CD4-positive, alpha-beta memory T cell (primary cell): Measurements from ENCODE around the gene DAZAP1. TPM values are rescaled to one million over a fixed set of nuclear protein-coding genes. Genes with fewer than 3 reads are reported as not detected.

Experiments
- CTCF ChIA-PET: fragments of 350-600 bp; sonication (Branson Sonifier 250); formaldehyde crosslinking; loops from one replicate; lab custom pipeline; 2021; ENCODE audit warnings: inconsistent platforms; ENCODE audit not compliant: partially characterized antibody; lab: Charles Lee
- POLR2A ChIA-PET: fragments of 350-600 bp; sonication (Branson Sonifier 250); formaldehyde crosslinking; loops from one replicate; lab custom pipeline; 2021; ENCODE audit not compliant: partially characterized antibody; lab: Charles Lee
- DNase-seq, 5 donors: peaks; one replicate each; pipeline versions ENCODE4 v3.0.0 to v3.0.0-alpha.2; 2020 to 2022; ENCODE audit warnings: mixed read lengths in 1 of 5
- H3K27ac ChIP-seq: one replicate; pipeline ENCODE4 v1.7.0; 2013; ENCODE audit warnings: low read depth, low read length
- H3K27me3 ChIP-seq: 2 replicates; pipeline ENCODE4 v1.7.0; 2013; ENCODE audit warnings: mild to moderate bottlenecking, low read length, moderate library complexity; ENCODE audit not compliant: insufficient read depth
- H3K36me3 ChIP-seq: 2 replicates; pipeline ENCODE4 v1.7.0; 2013; ENCODE audit warnings: mild to moderate bottlenecking, low read length, moderate library complexity; ENCODE audit not compliant: insufficient read depth
- H3K4me1 ChIP-seq: 2 replicates; pipeline ENCODE4 v1.7.0; 2013; ENCODE audit warnings: mild to moderate bottlenecking, low read length, moderate library complexity; ENCODE audit not compliant: insufficient read depth
- H3K4me3 ChIP-seq, 2 donors: one replicate each; pipeline ENCODE4 v1.7.0; 2013; ENCODE audit warnings: low read length in 2 of 2, mild to moderate bottlenecking in 1 of 2
- H3K9me3 ChIP-seq, 2 donors: one replicate each; pipeline ENCODE4 v1.7.0; 2013; ENCODE audit warnings: low read length in 2 of 2, control low read depth in 1 of 2; ENCODE audit not compliant: control insufficient read depth in 1 of 2
- H3K27ac Mint-ChIP-seq, 7 donors: one replicate each; pipeline ENCODE4 v1.8.0; 2020 to 2021; ENCODE audit warnings: mixed read lengths in 7 of 7, mild to moderate bottlenecking in 6 of 7, inconsistent platforms in 3 of 7, moderate library complexity in 3 of 7
- H3K27me3 Mint-ChIP-seq, 2 donors: one replicate each; pipeline ENCODE4 v1.8.0; 2020 to 2021; ENCODE audit warnings: mixed read lengths in 2 of 2
- H3K36me3 Mint-ChIP-seq, 2 donors: one replicate each; pipeline ENCODE4 v1.8.0; 2020 to 2021; ENCODE audit warnings: mixed read lengths in 2 of 2, inconsistent platforms in 1 of 2, mild to moderate bottlenecking in 1 of 2
- H3K4me1 Mint-ChIP-seq, 4 donors: one replicate each; pipeline ENCODE4 v1.8.0; 2020 to 2021; ENCODE audit warnings: mixed read lengths in 4 of 4, mild to moderate bottlenecking in 1 of 4
- H3K4me3 Mint-ChIP-seq, 8 donors: one replicate each; pipeline ENCODE4 v1.8.0; 2020 to 2021; ENCODE audit warnings: mixed read lengths in 8 of 8, mild to moderate bottlenecking in 7 of 8, moderate library complexity in 6 of 8, inconsistent platforms in 3 of 8
- H3K9me3 Mint-ChIP-seq, 8 donors: one replicate each; pipeline ENCODE4 v1.8.0; 2020 to 2021; ENCODE audit warnings: mixed read lengths in 8 of 8, mild to moderate bottlenecking in 5 of 8, inconsistent platforms in 3 of 8, moderate library complexity in 1 of 8
- intact Hi-C: fragments of 100-400 bp; cut with micrococcal nuclease; formaldehyde crosslinking; loops from one replicate; pipeline ENCODE4 v1.15.1; 2023
- polyA plus RNA-seq, 2 donors: library from polyadenylated mRNA; unstranded; fragments of 300-500 nt; fragmentation: Illumina TruSeq; gene quantifications; one replicate each; pipeline ENCODE4 v1.2.3, GENCODE V29; 2021
- total RNA-seq, 2 experiments: library from RNA; stranded (reverse); gene quantifications; one replicate each; pipeline ENCODE4 v1.2.3, GENCODE V29; 2021

Gene DAZAP1
- total and polyA plus RNA-seq, 4 experiments from 2014 or later, result 2.5 to 152 (median 76.1) TPM

- H3K4me1 Mint-ChIP-seq, result peaks cover 27 to 65% (median 54%) of the 10 kb centered on the region in 4 donors
- no peaks in the 10 kb centered on the region for H3K27me3 Mint-ChIP-seq
- DNase-seq, result no peak
- peak overlapping the region; percentile 91 to 96 (median 94) for H3K4me3 Mint-ChIP-seq
- Histone ChIP-seq H3K36me3 (peaks cover 25% of the 10 kb centered on the region), H3K27me3 (no peaks in the 10 kb centered on the region), H3K27ac (peak overlapping the region; percentile 88), H3K4me1 (peaks cover 62% of the 10 kb centered on the region), H3K4me3 (peak overlapping the region; percentile 75 to 91), H3K9me3 (no peaks in the 10 kb centered on the region)
- POLR2A ChIA-PET, result interaction anchor here (1.0 to 2.8 kb wide), 10 partner anchors 9 to 140 kb away, joined by 3 to 18 read pairs (median 4); partner anchors contain the start of genes CIRBP, FAM174C and REEP6
- H3K27ac Mint-ChIP-seq, result peak overlapping the region; percentile 90 to 96 (median 94)
- no peaks in the 10 kb centered on the region for H3K9me3 Mint-ChIP-seq
- CTCF ChIA-PET, result interaction anchor here (1.0 to 1.4 kb wide), 3 partner anchors 28 to 62 kb away, joined by 3 to 9 read pairs (median 4); no protein-coding TSS in a partner anchor
- intact Hi-C loops, result loop anchor here (5.0 kb wide), 1 partner anchor 157 kb away; no protein-coding TSS in a partner anchor
- peaks cover 4 to 24% of the 10 kb centered on the region in 2 donors for H3K36me3 Mint-ChIP-seq
Measured at GRCh38 chr19:1409204-1410005, 2.0 kb downstream of the DAZAP1 start.

- no peak for DNase-seq
- Mint-ChIP-seq H3K27me3 (no peaks in the 10 kb centered on the region), H3K4me3 (peak overlapping the region; percentile 48 to 96 (median 86)), H3K27ac (peak overlapping the region; percentile 80 to 94 (median 89)), H3K36me3 (peaks cover 4 to 29% of the 10 kb centered on the region in 2 donors), H3K9me3 (no peaks in the 10 kb centered on the region), H3K4me1 (peaks cover 32 to 71% (median 59%) of the 10 kb centered on the region in 4 donors)
- intact Hi-C loops, result no loop called here
- Histone ChIP-seq H3K27ac (peak overlapping the region; percentile 88), H3K4me1 (peaks cover 69% of the 10 kb centered on the region), H3K27me3 (no peaks in the 10 kb centered on the region), H3K36me3 (peaks cover 25% of the 10 kb centered on the region), H3K9me3 (no peaks in the 10 kb centered on the region), H3K4me3 (no peak overlapping the region)
- CTCF ChIA-PET, result interaction anchor here (1.2 to 1.4 kb wide), 2 partner anchors 27 to 35 kb away, joined by 4 to 9 read pairs; no protein-coding TSS in a partner anchor
- POLR2A ChIA-PET, result interaction anchor here (2.1 to 2.8 kb wide), 3 partner anchors 8 to 141 kb away, joined by 10 to 18 read pairs (median 12); partner anchors contain the start of gene CIRBP
Measured at GRCh38 chr19:1410136-1410786, 2.9 kb downstream of the DAZAP1 start.

GRCh38 chr19:1410789-1411188, 3.4 kb downstream of the DAZAP1 start:
- no peaks in the 10 kb centered on the region for H3K9me3 Mint-ChIP-seq
- no peak overlapping the region for H3K4me3 ChIP-seq
- no peaks in the 10 kb centered on the region for H3K27me3 Mint-ChIP-seq
- peaks cover 74% of the 10 kb centered on the region for H3K4me1 ChIP-seq
- CTCF ChIA-PET, result interaction anchor here (1.2 to 1.4 kb wide), 2 partner anchors 26 to 35 kb away, joined by 4 to 9 read pairs; no protein-coding TSS in a partner anchor
- POLR2A ChIA-PET, result interaction anchor here (2.8 kb wide), 1 partner anchor 141 kb away, joined by 18 read pairs; the partner anchor contains the start of gene CIRBP
- intact Hi-C loops, result no loop called here
- no peaks in the 10 kb centered on the region for H3K27me3 ChIP-seq
- H3K4me1 Mint-ChIP-seq, result peaks cover 36 to 77% (median 64%) of the 10 kb centered on the region in 4 donors
- peak overlapping the region in 7 of 8 donors; percentile 79 to 96 (median 92) for H3K4me3 Mint-ChIP-seq
- peaks cover 25% of the 10 kb centered on the region for H3K36me3 ChIP-seq
- H3K9me3 ChIP-seq, result no peaks in the 10 kb centered on the region
- peak overlapping the region; percentile 88 for H3K27ac ChIP-seq
- H3K36me3 Mint-ChIP-seq, result peaks cover 4 to 33% of the 10 kb centered on the region in 2 donors
- H3K27ac Mint-ChIP-seq, result peak overlapping the region; percentile 80 to 94 (median 89)
- no peak for DNase-seq

GRCh38 chr19:1411255-1412191, 4.1 kb downstream of the DAZAP1 start:
- Mint-ChIP-seq H3K4me1 (peaks cover 38 to 81% (median 67%) of the 10 kb centered on the region in 4 donors), H3K36me3 (peaks cover 4 to 34% of the 10 kb centered on the region in 2 donors), H3K9me3 (no peaks in the 10 kb centered on the region), H3K27me3 (no peaks in the 10 kb centered on the region), H3K27ac (peak overlapping the region; percentile 81 to 91 (median 89)), H3K4me3 (peak overlapping the region; percentile 59 to 96 (median 86))
- POLR2A ChIA-PET, result no interaction called here
- Histone ChIP-seq H3K27ac (peak overlapping the region; percentile 88), H3K27me3 (no peaks in the 10 kb centered on the region), H3K4me1 (peaks cover 77% of the 10 kb centered on the region), H3K36me3 (peaks cover 31% of the 10 kb centered on the region), H3K4me3 (no peak overlapping the region), H3K9me3 (no peaks in the 10 kb centered on the region)
- peak; percentile 28 to 67 (median 52) for DNase-seq
- intact Hi-C loops, result no loop called here
- CTCF ChIA-PET, result no interaction called here

DNA sequence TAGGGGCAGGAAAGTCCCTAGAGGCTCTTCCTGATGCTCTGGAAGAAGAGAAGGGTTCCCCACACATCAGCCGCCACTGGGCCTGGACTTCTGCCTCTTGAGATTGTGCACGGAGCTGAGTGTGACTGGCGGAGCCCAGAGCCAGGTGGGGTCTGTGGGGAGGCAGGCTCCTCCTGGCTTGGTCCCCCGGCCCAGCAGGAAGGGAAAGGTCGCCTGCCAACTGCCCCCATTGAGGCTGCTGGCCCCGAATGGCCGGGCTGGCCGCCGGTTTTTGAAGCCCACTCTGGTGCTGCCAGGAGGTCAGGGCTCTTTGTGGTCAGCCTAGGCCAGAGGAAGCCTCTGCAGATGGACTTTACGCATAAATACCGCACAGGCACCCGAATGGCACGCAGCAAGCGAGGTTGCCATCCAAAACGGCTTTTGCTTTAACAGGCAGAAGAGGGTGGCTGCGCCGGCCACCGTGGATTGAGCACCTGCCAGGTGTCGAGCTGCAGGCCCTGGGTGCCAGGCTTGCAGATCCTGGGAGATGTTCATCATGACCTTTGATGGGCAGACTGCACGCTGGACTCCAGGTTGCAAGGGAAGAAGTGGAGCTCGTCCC, 5.0 kb downstream of the DAZAP1 start:
- intact Hi-C loops, result no loop called here
- Histone ChIP-seq H3K9me3 (no peaks in the 10 kb centered on the region), H3K27ac (peak overlapping the region; percentile 88), H3K27me3 (no peaks in the 10 kb centered on the region), H3K4me3 (no peak overlapping the region), H3K36me3 (peaks cover 40% of the 10 kb centered on the region), H3K4me1 (peaks cover 84% of the 10 kb centered on the region)
- H3K9me3 Mint-ChIP-seq, result no peaks in the 10 kb centered on the region
- ChIA-PET CTCF (no interaction called here), POLR2A (no interaction called here)
- no peak for DNase-seq
- peaks cover 6 to 36% of the 10 kb centered on the region in 2 donors for H3K36me3 Mint-ChIP-seq
- peaks cover 38 to 85% (median 71%) of the 10 kb centered on the region in 4 donors for H3K4me1 Mint-ChIP-seq
- no peaks in the 10 kb centered on the region for H3K27me3 Mint-ChIP-seq
- peak overlapping the region; percentile 81 to 91 (median 89) for H3K27ac Mint-ChIP-seq
- H3K4me3 Mint-ChIP-seq, result peak overlapping the region in 6 of 8 donors; percentile 42 to 95 (median 71)
